Stimulated activated CD8-positive, alpha-beta memory T cell treated with anti-CD3 and anti-CD28 coated beads, Interleukin-12 subunit alpha, Interleukin-12 subunit beta, amount 100 ng/mL, for 1 hour (primary cell): ENCODE measurements around the gene CMSS1.
"Not testable (repeated sequence)": the region's sequence is repeated elsewhere in the genome, so short reads cannot be mapped to it uniquely, and the experiment has no call there.

ENCODE experiments used
- DNase-seq: peaks from one replicate; pipeline ENCODE4 v3.0.0-alpha.2; 2020; ENCODE audit warnings: low read depth

Gene CMSS1

DNA sequence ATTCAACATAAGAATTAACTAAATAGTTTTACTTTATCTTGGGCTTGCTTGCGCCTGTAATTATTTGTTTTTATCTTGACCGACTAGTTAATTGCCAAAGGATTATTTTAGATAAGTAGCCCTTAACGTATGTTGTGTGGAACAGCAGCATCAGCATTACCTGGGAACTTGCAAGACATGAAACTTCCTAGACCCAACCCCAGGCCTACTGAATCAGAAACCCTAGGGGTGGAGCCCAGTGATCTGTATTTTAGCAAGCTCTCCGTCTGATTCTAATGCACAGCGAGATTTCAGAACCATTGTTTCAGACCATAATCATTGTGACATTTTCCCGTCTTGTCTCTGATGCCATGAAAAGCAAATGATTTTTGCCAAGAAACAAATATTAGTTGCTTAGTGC is 265.5 kb downstream of the CMSS1 start:
- DNase-seq: no peak

GRCh38 chr3:100084100-100084806 is 266.6 kb downstream of the CMSS1 start:
- DNase-seq: no peak

DNA sequence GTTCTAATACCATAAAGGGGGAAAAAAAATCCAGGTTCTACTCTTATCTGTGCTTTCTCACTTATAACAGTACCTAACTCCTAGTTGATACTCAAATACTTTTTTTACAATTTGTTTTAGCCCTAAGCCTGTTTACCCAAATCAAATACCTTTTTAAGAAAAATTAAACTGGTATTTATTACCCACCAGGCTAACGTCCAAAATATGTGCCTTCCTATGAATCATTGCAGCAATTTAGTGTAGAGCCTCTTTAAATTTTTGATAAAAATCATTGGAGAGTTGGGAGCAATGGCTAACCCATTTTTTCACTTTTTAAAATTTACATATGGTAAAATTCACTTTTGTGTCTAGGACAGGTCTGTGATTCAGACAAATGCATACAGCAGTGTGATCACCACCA is 268.7 kb downstream of the CMSS1 start:
- DNase-seq: no peak

- no peak for DNase-seq
Observed at GRCh38 chr3:100087198-100087597, 269.5 kb downstream of the CMSS1 start.

DNA sequence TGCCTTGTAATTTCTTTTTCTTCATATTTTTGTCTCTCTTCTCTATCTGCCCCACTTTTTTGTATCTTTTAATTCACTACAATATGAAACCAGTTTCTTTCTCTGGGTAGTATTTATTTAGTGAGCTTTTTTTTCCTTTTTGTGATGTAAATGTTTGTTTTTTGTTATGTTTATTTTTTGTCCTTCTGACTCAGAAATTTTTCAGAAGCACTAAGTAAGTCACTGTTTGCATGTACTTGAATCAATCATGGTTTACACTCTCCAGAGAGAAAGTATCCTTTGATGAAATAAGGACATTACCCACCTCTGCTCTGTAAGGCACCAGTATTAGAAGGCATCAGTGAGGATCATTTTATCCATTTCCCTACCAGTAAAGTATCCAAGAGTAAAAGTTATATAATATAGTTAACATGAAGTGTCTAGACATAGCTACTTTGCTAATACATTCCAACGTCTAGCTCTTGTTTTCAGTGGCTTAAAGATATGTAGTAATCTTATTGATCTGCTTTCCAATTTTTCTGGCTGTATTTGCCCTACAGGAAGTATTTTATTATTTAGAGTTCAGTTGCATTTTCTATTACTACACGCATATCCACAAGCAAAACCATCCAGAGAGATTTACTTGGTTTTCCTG is 271.2 kb downstream of the CMSS1 start:
- no peak for DNase-seq

GRCh38 chr3:100089812-100090668 is 272.4 kb downstream of the CMSS1 start:
- DNase-seq: no peak

DNA sequence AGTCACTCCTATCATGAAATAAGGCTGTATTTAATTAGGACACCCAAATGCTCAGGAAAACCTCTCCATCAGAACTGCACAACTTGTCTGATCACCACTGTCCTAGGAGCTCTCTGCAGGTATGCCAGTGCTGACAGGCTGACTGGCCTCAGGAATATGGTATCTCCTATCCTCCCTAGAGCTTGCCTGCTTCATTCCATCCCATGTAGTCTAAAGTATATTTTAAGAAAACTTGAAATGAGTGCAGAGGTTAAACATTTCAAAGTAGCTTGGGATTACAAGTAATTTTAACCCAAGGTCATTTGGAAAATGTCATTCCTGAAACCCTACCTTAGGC is 273.0 kb downstream of the CMSS1 start:
- no peak for DNase-seq

GRCh38 chr3:100093831-100094230 is 276.2 kb downstream of the CMSS1 start:
- DNase-seq: no peak

GRCh38 chr3:100096286-100096685 is 278.6 kb downstream of the CMSS1 start:
- DNase-seq: not testable (repeated sequence)

GRCh38 chr3:100096866-100097265 is 279.2 kb downstream of the CMSS1 start:
- no peak for DNase-seq

DNA sequence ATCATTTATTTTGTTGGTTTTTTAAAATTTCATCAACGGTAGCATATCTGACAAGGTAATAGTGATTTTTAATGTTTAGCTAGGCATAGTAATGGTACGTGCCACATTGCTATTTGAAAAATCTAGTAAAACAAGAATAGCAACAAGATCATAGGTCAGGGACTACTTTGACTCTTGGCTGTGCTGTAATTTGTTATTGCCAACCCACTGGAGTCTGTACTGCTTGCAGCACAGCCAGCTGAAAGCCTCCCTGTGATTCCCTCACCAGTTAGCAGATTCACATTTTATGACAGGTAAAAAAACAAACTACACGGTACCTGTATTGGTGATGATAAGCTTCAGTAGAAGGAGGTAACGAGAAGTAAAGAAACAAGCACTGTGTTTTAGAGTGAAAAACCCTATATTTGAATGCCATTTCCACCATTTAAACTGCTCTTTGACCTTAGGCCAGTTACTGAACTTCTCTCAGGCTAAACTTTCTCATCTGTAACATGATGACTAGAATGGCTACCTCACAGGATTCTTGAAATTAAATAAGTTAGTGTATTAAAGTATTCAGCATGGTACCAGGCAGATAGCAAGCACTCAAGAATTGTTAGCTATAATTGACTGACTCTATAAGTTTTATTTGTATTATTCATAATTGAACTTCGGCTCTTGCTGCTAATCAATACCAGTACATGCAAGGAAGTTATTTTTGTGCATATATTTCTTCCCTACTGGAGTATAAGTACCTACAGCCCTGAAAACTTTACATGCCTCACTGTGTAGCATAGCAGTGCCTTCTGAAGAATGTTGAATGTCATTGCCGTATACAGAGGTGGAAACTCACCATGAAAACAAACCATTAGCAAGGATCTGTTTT is 280.5 kb downstream of the CMSS1 start:
- DNase-seq: no peak

GRCh38 chr3:100098784-100099070 is 281.1 kb downstream of the CMSS1 start:
- DNase-seq: no peak

DNA sequence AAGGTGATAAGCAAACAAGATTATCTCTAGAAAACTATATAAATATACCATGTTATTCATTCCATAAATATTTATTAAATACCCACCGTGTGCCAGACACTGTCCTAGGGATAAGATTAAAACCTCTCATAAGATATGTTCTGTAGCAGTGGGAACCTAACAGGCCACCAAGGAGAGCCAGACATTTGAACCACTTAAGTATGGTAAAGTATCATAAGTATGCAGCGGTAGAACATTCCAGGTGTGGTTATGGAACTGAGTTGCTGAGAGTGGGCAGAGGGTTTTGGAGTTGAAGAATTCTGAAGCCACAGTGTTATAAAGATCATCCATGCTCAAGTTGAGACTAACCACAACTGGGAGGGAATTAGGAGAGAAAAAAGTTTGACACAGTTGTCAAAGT is 282.0 kb downstream of the CMSS1 start:
- no peak for DNase-seq

DNA sequence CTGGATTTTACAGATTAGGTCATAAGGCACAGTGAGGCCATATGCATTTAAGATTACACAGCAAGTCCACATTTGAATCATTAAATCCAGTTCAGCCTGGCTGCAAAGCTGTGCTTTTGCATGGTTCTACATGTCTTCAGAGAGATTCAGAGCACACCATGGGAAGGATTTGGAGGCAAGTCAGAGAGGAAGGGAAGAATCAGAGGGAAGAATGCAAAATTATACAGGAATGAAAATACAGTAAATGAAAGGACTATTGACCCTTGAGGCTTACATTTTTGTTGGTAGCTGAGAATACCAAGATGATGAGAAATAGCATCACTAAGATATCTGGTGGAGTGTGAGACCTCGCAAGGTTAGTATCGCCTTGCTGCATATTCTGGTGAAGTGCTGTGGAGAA is 282.8 kb downstream of the CMSS1 start:
- no peak for DNase-seq

- no peak for DNase-seq
Observed at GRCh38 chr3:100102757-100103156, 285.1 kb downstream of the CMSS1 start.

- no peak for DNase-seq
Observed at GRCh38 chr3:100103558-100104441, 286.1 kb downstream of the CMSS1 start.

- DNase-seq: no peak
Observed at GRCh38 chr3:100104442-100104798, 286.8 kb downstream of the CMSS1 start.

- no peak for DNase-seq
Observed at GRCh38 chr3:100104817-100105413, 287.3 kb downstream of the CMSS1 start.

DNA sequence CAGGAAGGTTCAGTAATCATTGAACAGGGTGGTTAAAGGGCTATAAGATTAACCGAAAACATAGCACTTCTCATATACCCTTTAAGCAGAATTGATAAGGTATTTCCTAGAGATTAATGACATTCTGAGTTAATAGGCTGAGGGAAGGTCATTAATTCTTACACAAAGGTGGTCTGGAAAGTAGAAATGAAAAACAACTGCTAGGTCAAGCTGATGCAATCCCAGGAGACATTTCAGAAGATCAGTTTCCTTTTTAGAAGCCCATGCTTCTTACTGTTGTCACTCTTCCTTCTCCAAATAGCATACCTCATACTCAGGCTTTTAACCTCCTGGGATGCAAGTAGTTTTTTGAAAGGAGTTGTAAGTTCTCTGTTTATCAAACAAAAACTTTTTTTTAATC is 287.8 kb downstream of the CMSS1 start:
- DNase-seq: no peak

DNA sequence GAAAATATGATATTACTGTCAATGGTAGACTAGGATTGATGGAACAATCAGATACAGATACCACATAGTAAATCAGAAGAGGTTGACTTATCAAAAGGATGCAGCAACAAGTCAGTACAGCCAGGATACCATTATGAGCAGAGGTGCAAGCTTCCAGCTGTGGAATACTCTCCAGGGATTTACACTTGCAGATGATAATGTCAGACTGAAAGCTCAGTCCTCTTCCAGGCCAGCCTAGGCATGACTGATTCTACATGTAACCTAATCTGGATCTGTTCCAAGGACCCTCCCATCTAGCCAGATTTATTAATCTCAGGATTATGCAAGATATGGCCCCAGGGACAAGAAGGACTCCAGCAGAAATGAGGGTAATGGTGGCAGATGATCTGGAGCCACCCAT is 288.4 kb downstream of the CMSS1 start:
- DNase-seq: no peak

- DNase-seq: no peak
Observed at GRCh38 chr3:100106531-100107141, 289.0 kb downstream of the CMSS1 start.
